ENCODE results near the gene SLC51B. TPM values are rescaled to one million over a fixed set of nuclear protein-coding genes. Genes with fewer than 3 reads are reported as not detected.

The SLC51B gene
- total RNA-seq, 1 experiment from 2014 or later: not detected

GRCh38 chr15:65021488-65021887 lies 23.7 kb upstream of the SLC51B start (continued):
- TF ChIP-seq ZFX (IDR thresholded peaks at IDR 0.05): no peak
- TF ChIP-seq RAD21 (IDR thresholded peaks at IDR 0.05; ENCODE audit: low read depth): no peak
- no peak for TF ChIP-seq SP1 (IDR thresholded peaks at IDR 0.05; ENCODE audit: low read depth)
- no peak for TF ChIP-seq EZH2 (IDR thresholded peaks at IDR 0.05)
- no peak for TF ChIP-seq SRF (IDR thresholded peaks at IDR 0.05; ENCODE audit: low read depth)
- TF ChIP-seq FOSL1 (IDR thresholded peaks at IDR 0.05; ENCODE audit: low read depth): no peak
- TF ChIP-seq TCF7L2 (IDR thresholded peaks at IDR 0.05; ENCODE audit: borderline replicate concordance, extremely low read depth, insufficient read depth, insufficient read length): no peak
- no peak for TF ChIP-seq POLR2AphosphoS5 (IDR thresholded peaks at IDR 0.05; ENCODE audit: low read depth, low read length)

GRCh38 chr15:65026756-65027155 lies 18.4 kb upstream of the SLC51B start:
- TF ChIP-seq EGR1 (IDR thresholded peaks at IDR 0.05; ENCODE audit: low read depth): no peak
- TF ChIP-seq CTCF (IDR thresholded peaks at IDR 0.05 in 2 of 3, conservative IDR thresholded peaks at IDR 0.05 in 1 of 3; ENCODE audit: borderline replicate concordance in 1 of 3, insufficient read depth in 1 of 3, low read depth in 2 of 3, low read length in 2 of 3): no peak
- TF ChIP-seq TCF7L2 (IDR thresholded peaks at IDR 0.05; ENCODE audit: borderline replicate concordance, extremely low read depth, insufficient read depth, insufficient read length): no peak
- TF ChIP-seq POLR2A (IDR thresholded peaks at IDR 0.05; ENCODE audit: borderline replicate concordance, extremely low read depth, insufficient read depth, insufficient read length): no peak
- no peak for TF ChIP-seq EZH2phosphoT487 (IDR thresholded peaks at IDR 0.05; ENCODE audit: borderline replicate concordance)
- TF ChIP-seq SIN3A (IDR thresholded peaks at IDR 0.05; ENCODE audit: low read depth): no peak
- TF ChIP-seq ZNF274 (IDR thresholded peaks at IDR 0.05; ENCODE audit: low read depth, low read length): no peak
- no peak for TF ChIP-seq YY1 (IDR thresholded peaks at IDR 0.05; ENCODE audit: extremely low read depth, insufficient replicate concordance, low read depth, low read length)
- no peak for TF ChIP-seq ATF3 (IDR thresholded peaks at IDR 0.05)
- no peak for TF ChIP-seq CBX3 (IDR thresholded peaks at IDR 0.05; ENCODE audit: low read depth)
- TF ChIP-seq POLR2AphosphoS5 (IDR thresholded peaks at IDR 0.05; ENCODE audit: low read depth, low read length): no peak
- TF ChIP-seq JUND (IDR thresholded peaks at IDR 0.05): no peak
- TF ChIP-seq MAX (IDR thresholded peaks at IDR 0.05): no peak
- TF ChIP-seq CEBPB (IDR thresholded peaks at IDR 0.05; ENCODE audit: low read depth): no peak
- H3K9ac ChIP-seq (ENCODE audit: low read length): no peak overlapping the region
- ChIA-PET CTCF (no interaction called here), RAD21 (ENCODE audit: low non-redundant PET in 1 of 2, low total read pairs in 2 of 2, uncharacterized antibody in 2 of 2, unreplicated experiment in 2 of 2) (no interaction called here), POLR2A (no interaction called here)
- no peak overlapping the region for H3K4me3 ChIP-seq (replicated peaks in 1 of 2; ENCODE audit: low read depth in 1 of 2, low read length in 2 of 2)
- no peak overlapping the region for H3K4me2 ChIP-seq (ENCODE audit: low read length)
- H2AFZ ChIP-seq (ENCODE audit: low read depth, low read length, poor library complexity, severe bottlenecking): no peak overlapping the region
- H4K20me1 ChIP-seq (ENCODE audit: insufficient read depth): no peaks in the 10 kb centered on the region
- H3K27me3 ChIP-seq (ENCODE audit: insufficient read depth, low read length): no peaks in the 10 kb centered on the region
- no peaks in the 10 kb centered on the region for H3K9me3 ChIP-seq (ENCODE audit: control insufficient read depth in 1 of 2, insufficient read depth in 1 of 2, low read depth in 1 of 2, low read length in 2 of 2)
- H3K36me3 ChIP-seq (ENCODE audit: control insufficient read depth in 1 of 2, insufficient read depth in 2 of 2, low read length in 2 of 2): peaks cover 25 to 28% of the 10 kb centered on the region in 2 experiments; a peak in 3 of 4 replicates
- ATAC-seq: no peak
- H3K4me1 ChIP-seq (ENCODE audit: control insufficient read depth in 1 of 2, insufficient read depth in 2 of 2, low read length in 2 of 2): peaks cover 7 to 14% of the 10 kb centered on the region in 2 experiments; a peak in 3 of 4 replicates
- intact Hi-C loops (cut with micrococcal nuclease): loop anchor here (10.0 kb wide), 1 partner anchor 292 kb away; no protein-coding TSS in a partner anchor
- BruUV-seq (replicated peaks): no TSS peak
- no peak for DNase-seq (ENCODE audit: low read depth, low spot score)
- peaks cover 20% of the 10 kb centered on the region for H3K79me2 ChIP-seq (ENCODE audit: insufficient read depth, low read length)
- no peak overlapping the region for H3K27ac ChIP-seq (ENCODE audit: low read depth, low read length)
- no peaks in the 10 kb centered on the region for H3K9me2 ChIP-seq (ENCODE audit: insufficient read depth)

Measured in HCT116 (cell line).